ENCODE measurements around the gene NET1.
"Not testable (repeated sequence)": the region's sequence is repeated elsewhere in the genome, so short reads cannot be mapped to it uniquely, and the experiment has no call there.

Gene NET1

DNA sequence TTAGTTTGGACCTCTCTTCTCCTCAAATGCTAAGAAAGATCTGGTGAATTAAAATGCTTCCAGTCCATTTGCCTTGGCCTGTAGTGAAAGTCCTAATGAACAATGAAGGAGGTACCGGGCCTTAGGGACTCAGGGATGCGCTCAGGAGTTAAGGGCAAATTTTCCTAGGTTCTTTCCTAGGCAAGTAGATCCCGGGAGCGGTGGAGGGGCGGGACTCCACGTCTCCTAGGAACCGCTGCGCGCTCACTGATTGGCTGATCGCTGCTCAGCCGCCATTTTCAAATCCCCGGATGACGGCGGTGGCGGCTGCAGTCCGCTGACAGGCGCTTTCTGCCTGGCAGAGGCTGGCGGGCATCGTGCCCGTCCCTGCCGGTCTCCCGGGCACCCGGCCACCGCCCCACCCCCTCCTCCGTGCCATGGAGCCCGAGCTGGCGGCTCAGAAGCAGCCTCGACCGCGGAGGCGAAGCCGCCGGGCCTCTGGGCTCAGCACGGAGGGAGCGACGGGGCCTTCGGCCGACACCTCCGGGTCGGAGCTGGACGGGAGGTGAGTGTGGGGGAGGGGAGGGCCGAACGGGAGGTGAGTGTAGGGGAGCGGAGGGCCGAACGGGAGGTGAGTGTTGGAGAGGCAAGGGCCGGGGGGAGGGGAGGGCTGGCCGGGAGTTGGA, at the start of gene NET1:
Gene NET1 (plus strand): TSS at position 281 of the 665 bp plus-strand sequence. CDS start 136 bp downstream, at position 417.
- DNase-seq: peak; percentile 94

DNA sequence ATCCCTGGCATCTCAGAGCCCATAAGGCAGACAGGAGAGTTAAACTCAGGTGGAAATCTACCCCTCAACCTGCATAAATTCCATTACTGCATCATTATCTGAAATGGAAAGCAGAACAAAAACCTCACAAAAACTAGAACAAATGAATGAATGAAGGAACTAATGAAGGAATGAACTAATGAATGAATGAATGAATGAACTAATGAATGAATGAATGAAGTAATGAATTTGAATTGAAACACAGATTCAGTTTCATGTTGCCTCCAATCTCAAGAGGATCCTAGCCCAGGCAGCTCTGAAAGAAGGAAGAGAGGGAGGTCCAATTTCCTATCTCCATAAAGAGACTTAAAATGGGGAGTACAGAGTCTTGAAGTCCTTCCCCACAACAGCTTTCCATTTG, 49.5 kb upstream of the NET1 start:
- DNase-seq: no peak

DNA sequence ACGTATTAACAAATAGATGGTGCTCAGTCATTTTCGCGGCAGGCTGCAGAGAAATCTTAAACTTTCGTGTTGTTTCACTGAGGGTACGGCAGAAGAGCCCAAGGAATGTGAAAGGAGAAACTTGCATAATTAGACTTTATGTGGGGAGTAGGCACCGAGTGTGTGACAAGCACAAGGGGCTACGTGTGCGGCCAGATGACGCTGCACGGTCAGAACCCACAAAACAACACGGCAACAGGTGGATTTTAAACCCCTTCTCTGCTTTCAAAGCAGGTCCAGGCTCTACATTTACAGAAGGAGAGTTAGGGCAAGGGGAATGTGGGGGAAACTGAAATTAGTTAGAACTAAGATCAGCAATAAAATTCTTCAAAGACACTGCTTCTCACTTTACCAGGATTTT, 48.0 kb upstream of the NET1 start:
- DNase-seq: no peak

DNA sequence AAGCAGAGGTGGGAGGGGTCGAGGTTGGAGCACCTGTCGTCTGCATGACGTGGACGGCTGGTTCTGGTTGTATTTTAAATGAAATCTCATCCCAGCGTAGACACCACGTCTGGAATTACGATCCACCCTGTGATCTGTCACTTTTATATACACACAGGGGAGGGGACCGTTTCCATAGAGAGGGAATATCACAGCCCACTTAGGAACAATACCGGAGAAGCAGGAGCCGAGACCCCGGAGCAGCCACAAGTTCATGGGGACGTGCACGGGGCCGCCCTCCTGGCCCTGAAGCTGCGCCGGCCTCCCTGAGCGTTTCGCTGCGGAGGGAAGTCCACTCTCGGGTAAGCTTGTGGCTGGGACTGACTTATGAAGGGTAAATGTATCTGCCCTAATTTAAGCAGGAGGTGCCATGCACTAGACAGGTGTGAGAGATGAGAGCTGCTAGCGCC, 47.4 kb upstream of the NET1 start, which contains the start of gene UCN3:
Gene UCN3 (plus strand): TSS at position 77 of the 449 bp plus-strand sequence. CDS start 8,755 bp downstream, outside the sequence.
- no peak for DNase-seq

- peak; percentile 78 for DNase-seq
Observed at GRCh38 chr10:5365928-5366327, 46.4 kb upstream of the NET1 start.

DNA sequence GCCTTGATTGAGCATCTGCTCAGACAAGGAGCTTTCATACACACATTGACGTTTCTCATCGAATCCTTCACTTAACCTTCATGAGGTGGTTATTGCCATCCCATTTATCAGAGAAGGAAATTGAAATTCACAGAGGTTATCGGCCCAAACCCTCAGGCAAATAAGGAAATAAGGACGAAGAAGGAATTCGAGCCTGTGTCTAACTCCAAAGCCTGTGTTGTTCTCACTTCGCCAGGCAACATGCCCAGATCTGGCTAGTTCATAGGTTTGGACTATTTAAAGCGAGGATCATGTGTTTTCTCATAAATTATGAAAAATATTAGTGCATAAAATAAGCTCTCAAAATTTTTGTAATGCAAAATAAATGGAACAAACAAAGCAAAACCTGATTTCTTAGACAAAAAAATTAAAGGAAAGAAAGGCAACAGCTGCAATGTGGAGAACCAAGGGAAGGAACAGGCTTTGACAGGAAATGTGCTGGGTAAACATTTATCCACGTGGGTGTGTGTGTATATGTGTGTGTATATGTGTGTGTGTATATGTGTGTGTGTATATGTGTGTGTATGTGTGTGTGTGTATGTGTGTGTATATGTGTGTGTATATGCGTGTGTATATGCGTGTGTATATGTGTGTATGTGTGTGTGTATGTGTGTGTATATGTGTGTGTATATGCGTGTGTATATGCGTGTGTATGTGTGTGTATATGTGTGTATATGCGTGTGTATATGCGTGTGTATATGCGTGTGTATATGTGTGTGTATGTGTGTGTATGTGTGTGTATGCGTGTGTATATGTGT, 42.8 kb upstream of the NET1 start:
- DNase-seq: no peak

DNA sequence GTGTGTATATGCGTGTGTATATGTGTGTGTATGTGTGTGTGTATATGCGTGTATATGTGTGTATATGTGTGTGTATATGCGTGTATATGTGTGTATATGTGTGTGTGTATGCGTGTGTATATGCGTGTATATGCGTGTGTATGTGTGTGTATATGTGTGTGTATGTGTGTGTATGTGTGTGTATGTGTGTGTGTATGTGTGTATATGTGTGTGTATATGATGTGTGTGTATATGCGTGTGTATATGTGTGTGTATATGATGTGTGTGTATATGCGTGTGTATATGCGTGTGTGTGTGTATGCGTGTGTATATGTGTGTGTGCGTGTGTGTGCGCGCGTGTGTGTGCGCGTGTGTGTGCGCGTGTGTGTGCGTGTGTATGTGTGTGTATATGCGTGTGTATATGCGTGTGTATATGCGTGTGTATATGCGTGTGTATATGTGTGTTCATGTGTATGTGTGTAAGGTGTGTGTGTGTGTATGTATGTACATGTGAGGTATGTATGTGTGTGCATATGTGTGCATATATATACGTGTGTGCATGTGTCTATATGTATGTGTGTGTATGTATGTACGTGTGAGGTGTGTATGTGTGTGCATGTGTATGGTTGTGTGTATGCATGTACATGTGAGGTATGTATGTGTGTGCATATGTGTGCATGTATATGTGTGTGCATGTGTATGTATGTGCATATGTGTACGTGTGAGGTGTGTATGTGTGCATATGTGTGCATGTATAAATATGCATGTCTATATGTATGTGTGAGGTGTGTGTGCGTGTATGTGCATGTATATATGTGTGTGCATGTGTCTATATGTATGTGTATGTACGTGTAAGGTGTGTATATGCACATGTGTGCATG, 41.6 kb upstream of the NET1 start:
- DNase-seq: no peak

DNA sequence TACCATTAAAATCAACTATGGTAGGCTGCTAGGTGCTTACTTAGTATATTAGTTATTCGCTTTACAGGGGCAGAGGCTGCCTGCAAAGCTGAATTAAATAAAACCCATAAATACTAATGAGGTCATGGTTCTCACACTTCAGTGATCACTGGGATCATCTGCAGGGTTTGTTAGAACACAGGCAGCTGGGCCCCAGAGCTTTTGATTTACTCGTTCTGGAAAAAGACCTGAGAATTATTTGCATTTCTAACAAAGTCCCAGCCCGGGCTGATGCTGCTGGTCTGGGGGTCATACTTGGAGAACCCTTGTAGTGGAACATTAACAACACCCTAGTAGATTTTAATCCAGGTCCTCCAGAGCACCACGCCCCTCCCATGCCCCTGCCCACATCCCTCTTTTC, 39.0 kb upstream of the NET1 start:
- no peak for DNase-seq

DNA sequence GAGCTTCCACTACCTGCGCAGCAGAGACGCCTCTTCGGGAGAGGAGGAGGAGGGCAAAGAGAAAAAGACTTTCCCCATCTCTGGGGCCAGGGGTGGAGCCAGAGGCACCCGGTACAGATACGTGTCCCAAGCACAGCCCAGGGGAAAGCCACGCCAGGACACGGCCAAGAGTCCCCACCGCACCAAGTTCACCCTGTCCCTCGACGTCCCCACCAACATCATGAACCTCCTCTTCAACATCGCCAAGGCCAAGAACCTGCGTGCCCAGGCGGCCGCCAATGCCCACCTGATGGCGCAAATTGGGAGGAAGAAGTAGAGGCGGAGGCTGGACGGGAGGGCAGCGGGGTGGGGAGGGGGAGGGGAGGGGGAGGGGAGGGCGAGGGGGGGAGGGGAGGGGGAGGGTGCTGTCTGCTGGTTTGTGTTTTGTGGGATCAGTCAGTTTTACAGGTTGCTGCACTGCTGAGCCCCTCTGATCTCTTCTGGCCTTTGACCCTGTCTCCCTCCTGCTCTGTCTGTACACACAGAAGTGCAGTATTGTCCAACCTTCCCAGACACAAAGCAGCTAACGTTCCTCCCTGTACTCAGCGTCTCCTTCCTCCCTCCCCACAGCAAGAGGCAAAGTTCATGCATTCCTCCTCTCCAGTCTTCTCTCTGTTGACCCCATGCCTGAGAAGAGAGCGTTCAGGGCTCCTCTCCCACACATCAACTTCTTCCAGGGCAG, 38.3 kb upstream of the NET1 start:
- no peak for DNase-seq

GRCh38 chr10:5376450-5376849, 35.9 kb upstream of the NET1 start:
- no peak for DNase-seq

GRCh38 chr10:5379202-5379601, 33.2 kb upstream of the NET1 start:
- not testable (repeated sequence) for DNase-seq

- not testable (repeated sequence) for DNase-seq
Observed at GRCh38 chr10:5380395-5380794, 32.0 kb upstream of the NET1 start.

DNA sequence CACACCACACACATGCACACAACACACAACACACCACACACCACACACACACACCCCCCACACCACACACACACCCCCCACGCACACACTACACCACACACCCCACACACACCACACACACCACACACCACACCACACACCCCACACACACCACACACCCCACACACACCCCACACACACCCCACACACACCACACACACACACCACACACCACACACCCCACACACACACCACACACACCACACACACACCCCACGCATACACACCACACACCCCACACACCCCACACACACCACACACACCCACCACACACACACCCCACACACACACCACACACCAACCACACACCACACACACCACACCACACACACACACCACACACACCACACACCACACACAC, 31.2 kb upstream of the NET1 start:
- no peak for DNase-seq

DNA sequence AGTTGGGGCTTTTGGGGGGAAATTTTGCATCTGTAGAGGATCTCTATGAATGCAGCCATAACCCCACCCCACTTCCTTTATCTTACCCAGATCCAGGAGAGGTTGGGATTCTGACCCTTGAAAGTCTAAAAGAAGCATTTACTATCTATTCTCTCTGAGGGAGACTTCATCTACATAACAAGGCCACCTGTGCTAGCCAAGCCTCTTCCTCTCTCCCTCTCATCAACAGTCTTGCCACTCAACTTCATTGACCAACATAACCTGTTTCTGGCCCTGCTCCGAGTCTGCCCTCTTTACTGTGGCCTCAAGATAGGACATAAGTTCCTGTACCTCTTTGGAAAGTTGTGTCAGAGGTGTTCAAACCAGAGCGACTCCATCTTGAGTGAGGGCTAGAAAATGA, 27.1 kb upstream of the NET1 start:
- no peak for DNase-seq

DNA sequence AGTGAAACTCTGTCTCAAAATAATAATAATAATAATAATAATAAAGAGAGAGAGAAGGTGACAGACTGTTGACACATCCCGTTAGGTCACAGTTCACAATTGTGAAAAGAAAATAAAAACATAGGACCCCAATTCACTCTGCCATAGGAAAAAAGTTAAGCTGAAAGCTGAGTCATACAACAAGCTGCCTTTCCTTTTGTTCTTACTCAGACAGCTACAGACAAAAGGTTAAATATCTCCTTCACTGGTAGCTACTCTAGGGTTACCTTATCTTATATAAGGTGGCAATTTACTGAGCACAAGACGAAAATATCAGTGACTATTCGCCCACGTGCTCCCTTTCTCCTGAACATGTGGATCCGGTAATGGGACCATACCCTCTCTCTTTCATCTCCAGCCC, 25.2 kb upstream of the NET1 start:
- DNase-seq: no peak

DNA sequence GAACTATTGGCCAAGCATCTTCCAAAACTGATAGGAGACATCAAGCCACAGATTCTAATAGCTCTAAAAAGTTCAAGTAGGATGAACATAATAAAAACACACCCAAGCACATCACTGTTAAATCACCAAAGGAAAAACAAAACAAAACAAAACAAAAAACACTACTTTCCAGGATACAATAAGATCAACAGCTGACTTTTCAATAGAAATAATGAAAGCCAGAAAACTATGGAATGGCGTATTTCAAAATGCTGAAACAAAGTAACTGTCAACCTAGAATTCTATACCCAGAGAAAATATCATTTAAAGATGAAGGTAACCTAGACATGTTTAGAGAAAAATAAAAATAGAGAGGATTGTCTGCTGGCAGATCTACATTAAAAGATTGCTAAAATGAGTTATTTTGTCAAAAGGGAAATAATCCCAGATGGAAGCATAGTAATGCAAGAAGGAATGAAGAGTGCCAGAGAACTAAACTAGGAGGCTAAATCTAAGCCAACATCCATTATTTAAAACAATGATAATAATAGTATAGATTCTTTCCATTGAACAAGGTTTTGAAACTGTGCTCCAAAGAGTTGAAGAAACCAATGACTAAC, 21.7 kb upstream of the NET1 start:
- no peak for DNase-seq

GRCh38 chr10:5391790-5392189, 20.6 kb upstream of the NET1 start:
- no peak for DNase-seq

GRCh38 chr10:5393529-5393928, 18.8 kb upstream of the NET1 start:
- DNase-seq: no peak

GRCh38 chr10:5395168-5395567, 17.2 kb upstream of the NET1 start:
- DNase-seq: no peak

GRCh38 chr10:5396556-5397300, 15.6 kb upstream of the NET1 start:
- no peak for DNase-seq

DNA sequence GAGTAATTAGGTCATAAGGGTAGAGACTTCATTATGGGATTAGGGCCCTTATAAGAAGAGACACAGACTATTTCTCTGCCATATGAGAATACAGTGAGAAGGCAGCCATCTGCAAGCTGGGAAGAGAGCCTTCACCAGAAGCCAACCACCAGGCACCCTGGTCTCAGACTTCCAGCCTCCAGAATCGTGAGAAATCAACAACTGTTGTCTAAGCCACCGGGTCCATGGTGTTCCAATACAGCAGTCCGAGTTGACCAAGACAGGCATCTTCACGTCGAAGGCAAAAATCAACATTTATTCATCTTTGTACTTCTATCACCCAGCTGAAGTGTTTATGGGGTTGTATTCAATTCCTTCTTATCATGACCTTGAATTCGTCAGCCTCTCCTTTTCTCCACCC, 13.0 kb upstream of the NET1 start:
- DNase-seq: no peak
